ENCODE results near the gene CPEB1.
A peak's percentile ranks its signal among the peaks of the same experiment; 100 is the strongest.

Gene CPEB1

DNA sequence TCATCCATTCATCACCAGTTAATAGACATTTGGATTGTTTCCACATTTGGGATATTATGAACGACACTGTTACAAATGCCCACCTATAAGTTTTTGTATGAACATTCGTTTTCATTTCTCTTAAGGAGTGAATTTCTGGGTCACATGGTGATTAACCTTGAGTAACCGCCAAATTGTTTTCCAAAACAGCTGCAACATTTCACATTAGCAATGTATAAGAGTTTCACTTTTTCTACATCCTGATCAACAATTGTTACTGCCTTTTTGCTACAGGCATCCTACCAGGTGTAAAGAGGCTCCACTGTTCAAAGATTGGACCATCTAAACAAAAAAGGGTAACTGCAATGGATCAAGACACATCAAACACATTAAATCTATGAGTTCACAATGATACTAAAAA lies 52.0 kb downstream of the CPEB1 start:
- no peak for DNase-seq (ENCODE audit: low read depth)

DNA sequence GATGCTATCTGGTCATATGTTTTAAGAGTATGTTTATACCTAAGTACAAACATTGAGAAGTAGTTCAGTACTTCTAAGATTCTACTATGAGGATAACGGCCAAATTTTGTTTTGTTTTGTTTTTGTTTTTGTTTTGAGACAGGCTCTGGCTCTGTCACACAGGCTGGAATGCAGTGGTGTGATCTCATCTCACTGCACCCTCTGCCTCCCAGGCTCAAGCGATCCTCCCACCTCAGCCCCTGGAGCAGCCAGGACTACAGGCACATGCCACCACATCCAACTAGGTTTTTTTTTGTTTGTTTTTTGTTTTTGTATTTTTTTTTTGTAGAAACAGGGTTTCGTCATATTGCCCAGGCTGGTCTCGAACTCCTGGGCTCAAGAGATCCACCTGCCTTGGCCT lies 59.4 kb downstream of the CPEB1 start:
- no peak for DNase-seq (ENCODE audit: low read depth)

DNA sequence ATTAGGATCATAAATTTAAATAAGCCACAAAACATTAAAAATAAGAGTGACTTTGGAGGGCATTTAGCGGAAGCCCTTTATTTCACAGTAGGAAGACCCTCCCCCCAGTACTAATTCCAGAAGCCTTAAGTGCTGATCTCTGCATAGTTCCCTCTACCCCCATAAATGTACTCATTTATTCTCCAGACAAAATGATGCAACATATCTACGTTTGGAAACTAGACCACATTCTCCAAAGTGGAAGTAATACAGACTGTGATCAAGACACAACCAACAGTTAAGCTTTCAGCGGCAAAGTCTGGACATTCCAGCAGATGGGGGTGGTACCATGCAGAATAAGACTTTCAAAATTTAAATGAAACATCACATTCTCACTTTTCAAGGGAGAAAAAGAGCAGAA lies 62.1 kb downstream of the CPEB1 start:
- DNase-seq (ENCODE audit: low read depth), result peak; percentile 23

DNA sequence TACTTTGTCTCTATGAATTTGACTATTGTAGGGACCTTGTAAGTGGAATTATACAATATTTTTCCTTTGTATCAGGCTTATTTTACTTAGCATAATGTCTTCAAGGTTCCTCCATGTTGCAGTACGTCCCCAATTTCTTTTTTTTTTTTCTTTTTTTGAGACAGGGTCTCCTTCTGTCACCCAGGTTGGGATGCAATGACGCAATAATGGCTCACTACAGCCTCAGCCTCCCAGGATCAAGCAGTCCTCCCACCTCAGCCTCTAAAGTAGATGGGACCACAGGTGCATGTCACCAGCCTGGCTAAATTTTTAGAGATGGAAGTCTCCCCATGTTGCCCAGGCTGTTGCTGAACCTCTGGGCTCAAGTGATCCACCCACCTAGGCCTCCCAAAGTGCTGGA lies 66.5 kb downstream of the CPEB1 start:
- no peak for DNase-seq (ENCODE audit: low read depth)

DNA sequence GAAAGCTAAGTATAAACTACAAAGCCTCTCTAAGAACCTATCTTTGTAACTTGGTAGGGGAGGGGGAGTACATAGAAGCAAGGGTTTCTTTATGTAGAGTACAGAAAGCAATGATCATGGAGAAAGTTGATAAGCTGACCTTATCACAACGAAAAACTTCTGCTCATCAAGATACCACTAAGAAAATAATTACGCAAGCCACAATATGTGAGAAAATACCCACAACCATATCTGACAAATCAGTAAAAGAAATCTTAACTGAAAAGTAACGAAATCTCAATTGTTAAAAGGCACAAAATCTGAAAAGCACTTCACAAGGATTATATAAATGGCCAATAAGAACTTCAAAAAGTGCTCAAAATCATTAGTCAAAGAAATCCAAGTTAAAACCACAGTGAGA lies 71.8 kb downstream of the CPEB1 start:
- DNase-seq (ENCODE audit: low read depth), result no peak

DNA sequence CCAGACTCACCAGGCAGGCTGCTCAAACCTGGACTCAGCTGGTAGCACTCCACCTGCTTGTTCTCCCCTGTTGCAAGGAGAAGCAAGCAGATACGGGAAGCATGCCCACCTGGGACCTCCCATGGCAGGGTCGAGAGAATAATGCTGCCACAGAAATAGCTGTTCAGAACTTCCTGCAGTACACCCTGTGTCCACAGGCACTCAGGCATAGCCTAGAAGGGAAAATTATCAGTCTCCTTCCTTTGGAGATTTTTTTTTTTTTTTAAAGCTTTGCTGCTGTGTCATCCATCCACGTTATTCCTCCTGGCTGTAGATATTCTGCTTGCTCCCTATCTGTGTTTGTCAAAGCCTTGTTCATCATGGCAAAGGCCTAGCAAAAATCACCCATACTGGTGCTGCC lies 74.2 kb downstream of the CPEB1 start:
- DNase-seq (ENCODE audit: low read depth), result no peak

DNA sequence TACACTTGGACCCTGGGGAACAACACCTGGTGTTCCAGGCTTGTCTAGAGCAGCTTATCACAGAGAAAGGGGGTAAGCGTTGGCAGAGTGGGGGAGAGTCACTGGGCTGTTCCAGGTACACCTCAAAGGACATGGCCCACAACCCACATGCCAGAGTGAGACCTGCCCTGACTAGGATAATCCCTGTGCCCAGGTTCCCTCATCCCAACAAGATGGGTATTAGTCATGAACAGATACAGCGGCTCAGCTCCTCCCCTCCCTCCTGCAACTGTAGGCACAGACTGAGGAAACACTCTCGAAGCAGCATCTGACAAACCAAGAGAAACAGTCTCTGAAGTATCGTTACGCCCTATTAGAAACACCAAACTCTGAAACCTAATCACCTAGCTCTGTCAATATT lies 74.9 kb downstream of the CPEB1 start:
- no peak for DNase-seq (ENCODE audit: low read depth)

DNA sequence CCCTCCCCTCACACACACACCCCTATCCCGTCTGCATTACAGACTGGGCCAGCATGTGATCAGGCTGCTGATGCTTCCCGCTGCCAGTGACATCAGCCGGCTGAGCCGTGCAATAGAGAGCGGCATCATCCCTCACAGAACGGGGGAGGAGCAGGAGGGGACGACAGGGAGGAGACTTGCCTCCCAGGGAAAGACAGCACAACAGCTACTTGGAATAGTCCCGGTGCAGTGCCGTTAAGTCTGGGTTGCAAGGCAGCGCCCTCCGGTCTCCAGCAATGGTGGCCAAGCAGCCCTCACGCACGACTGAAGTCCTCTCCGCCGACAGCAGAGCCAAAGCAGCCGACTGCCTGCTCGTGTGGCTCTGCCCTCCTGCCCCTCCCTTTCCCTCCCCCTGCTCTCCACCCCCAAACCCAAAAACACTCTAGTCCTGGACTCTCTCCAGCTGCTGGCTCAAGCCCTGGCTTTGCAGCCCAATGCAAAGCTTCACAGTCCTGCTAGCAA lies 75.4 kb downstream of the CPEB1 start:
- peak; percentile 59 for DNase-seq (ENCODE audit: low read depth)

DNA sequence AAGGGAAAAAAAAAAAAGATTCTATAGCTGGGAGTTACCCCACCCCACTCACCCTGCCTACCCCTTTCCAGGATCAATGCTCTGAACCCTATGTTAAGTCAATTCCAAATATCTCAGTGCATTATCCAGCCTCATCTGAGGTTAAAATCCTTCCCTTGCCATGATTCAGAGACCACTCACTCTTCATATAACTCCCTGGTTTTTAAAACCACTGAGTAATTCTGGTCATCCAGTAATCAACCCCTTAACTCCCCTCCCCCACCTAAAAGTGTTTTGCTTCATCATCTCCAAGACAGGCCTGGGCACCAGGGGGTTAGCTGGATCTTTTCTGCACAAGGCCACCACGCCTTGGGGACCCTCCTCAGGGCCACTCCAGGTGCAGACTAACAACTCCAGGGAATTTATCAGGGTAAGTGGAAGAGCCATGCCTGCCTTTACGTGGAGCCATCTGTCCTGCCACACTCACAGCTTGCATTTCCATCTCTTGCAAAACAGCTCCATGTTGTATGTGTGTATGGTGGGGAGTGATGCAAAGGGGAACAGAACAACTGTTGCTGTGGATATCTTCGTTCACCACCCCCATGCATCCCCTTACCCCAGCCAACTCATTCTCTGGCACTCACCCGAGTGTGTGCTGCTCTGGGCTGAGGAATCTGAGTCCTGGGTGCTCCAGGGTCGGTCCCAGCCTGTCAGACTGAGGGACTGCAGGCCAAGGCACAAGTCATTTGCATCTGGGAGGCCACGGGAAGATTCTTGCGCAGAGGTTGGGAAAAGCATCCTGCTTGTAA lies 76.2 kb downstream of the CPEB1 start:
- DNase-seq (ENCODE audit: low read depth), result peak; percentile 74

DNA sequence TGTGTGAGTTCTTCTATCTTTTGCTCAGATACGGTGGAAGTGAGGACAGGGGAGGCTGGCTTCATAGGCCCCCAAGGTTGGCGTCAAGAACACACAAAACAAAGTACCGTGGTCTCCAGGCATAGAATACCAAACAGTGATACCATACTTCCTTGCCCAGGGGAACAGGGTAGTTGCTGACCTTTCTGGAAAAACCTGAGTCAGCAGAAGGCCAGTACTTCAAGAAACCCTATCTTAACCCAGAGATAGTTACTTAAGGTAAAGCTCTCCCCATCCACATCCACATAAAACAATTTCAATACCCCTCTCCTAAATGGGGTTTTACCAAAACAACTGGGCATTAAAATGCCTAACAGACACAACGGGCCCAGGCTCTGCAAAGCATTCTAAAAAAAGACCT lies 77.3 kb downstream of the CPEB1 start:
- no peak for DNase-seq (ENCODE audit: low read depth)

DNA sequence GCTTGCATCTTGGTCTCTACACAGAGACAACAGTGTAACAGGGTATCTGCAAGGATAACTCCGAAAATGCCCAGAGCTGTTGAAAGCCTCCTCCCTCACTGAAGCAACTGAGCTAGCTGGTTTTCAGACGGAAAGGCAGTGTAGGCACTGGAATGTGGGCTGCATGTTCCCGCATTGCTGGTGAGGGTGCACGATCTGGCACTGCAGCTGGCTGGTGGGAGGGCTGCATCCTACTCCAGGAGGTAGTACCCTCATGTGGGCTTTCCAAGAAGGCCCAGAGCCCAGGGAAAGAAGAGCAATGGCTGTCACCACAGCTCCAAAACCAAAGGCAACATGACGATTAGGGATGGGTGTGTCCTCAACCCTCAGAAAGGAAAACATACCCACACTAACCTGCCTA lies 78.2 kb downstream of the CPEB1 start:
- DNase-seq (ENCODE audit: low read depth), result no peak

DNA sequence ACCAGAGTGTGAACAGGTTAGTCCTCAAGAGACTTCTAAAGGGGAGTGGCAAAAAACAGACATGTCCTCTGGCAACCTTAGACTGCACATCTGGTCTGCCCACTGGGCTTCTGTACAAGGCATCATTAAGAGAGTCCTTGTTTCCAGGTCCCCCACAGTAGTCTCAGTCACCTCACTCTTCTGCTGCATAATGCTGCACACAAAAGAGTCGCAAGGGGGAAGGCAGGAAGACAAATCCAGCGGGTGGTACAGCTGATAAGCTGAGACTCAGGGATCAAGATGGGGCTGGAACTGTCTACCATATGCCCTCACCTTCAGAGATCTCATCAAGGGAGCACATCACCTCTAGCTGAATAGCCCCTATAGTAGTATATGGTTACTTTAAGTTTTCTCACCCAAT lies 79.5 kb downstream of the CPEB1 start:
- DNase-seq (ENCODE audit: low read depth), result no peak

DNA sequence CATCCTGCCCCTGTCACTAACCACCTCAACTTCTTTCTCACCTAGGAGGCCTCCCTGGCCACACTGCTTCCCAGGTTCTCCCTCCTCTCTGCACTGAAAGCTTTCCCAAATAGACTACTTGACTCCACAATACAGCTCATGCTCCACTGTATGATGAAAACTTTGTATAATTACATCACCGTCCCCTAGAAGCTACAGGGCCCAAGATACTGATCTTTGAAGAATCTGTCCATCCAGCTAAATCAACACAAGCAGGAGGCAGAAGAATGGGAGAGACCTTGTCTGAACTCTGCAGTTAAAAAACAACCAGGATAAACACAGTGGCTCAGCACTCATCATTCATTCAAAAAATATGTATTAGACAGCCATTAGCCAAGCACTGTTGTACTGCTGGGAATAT lies 80.5 kb downstream of the CPEB1 start:
- no peak for DNase-seq (ENCODE audit: low read depth)

DNA sequence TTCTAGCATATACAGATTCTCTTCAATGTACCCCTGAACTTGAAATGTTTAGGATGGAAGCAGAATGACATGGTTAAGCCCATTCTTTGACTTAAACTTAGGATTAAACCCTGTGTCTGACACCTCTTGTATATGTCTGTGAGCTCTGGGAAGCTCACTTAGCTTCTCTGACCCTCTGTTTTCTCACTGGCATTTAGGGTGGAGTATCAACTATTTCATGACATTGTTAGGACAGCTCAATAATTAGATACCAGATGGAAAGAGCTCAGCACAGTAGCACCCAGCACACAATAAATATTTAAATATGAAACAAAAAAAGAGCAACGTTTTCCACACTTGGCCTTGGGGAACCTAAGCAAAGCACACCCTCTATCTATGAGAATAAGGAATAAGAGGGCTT lies 88.7 kb downstream of the CPEB1 start:
- no peak for DNase-seq (ENCODE audit: low read depth)

DNA sequence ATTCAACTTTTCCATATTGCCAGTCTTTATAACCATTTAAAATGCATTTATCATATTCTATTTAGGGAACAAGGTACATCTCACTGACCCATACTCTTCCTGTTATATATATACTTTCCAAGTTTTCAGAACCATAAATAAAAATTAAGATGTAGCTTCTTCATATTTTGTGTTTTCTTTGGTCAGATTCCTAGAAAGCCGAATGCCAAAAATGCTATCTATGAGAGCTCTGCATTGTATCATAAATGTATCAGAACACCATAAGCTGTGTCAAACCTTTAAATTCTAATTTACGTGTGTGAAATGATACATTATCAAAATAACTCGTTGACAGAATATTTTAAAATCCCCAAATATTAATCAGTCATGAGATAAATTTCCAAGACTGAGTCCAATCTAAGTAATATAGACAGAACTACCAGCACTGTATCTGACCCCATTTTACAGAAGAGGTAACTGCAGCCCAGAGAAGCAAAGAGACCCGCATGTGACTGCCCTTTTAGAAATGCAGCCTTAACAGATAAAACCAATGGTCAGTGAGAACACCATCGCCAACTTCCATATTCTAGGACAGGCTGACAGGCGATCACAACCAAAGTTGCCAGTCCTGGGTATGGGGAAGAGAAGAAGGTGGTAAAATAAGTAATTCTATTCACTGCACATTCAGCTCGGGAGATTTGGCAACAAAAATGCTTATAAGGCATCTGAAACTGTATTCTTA lies 90.7 kb downstream of the CPEB1 start:
- no peak for DNase-seq (ENCODE audit: low read depth)

DNA sequence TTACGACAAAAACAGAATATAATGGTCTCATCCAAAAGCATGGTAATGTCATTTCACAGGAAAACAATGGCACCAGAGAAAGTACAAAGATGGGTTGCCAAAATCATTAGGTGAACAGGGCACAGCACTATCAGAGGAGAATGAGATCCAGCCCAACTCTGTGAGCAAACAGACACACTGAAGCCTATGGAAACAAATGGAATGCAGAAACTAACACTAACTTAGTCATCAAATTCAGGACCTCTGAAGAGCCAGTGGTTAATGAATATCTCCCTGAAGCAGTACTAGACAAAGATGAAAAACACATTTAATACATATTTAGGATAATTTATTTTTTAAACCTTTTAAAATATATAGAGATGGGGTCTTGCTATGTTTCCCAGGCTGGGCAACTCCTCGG lies 92.3 kb downstream of the CPEB1 start:
- no peak for DNase-seq (ENCODE audit: low read depth)

DNA sequence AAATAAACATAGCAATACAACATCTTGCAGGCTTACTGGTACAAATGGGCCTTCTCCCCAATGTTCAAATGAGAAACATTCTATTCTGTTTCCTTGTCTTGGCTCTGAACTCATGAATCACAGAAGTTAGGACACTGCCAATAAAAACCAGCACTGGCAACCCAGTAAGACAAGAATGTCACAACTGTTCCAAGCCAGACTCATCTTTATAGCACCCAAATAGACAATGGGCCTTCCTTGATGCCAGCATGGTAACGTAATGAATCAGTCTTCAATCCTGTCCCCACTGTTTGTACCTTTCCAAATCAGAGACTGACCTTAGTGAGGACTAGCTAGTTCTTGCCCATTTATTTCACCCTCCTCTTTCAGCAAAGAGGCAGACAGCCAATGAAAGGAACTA lies 92.8 kb downstream of the CPEB1 start:
- DNase-seq (ENCODE audit: low read depth), result no peak

DNA sequence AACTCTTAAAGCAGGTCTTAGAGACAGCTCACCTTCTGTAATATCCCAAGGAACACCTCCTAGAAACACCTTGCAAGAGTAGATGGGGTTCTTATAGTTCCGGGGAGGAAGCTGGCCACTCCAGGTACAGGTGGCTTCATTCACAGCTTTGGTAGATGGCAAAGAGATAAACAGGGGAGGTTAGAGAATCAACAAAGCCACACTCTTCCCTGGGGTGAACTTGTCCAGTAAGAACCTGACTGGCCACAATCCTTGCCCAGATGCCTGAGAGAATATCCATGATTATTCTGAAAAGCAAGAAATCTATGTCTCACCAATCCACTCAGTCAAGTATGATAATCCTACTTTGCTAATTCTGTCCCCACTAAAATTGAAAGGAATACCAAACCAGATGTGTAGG lies 93.3 kb downstream of the CPEB1 start:
- DNase-seq (ENCODE audit: low read depth), result no peak

DNA sequence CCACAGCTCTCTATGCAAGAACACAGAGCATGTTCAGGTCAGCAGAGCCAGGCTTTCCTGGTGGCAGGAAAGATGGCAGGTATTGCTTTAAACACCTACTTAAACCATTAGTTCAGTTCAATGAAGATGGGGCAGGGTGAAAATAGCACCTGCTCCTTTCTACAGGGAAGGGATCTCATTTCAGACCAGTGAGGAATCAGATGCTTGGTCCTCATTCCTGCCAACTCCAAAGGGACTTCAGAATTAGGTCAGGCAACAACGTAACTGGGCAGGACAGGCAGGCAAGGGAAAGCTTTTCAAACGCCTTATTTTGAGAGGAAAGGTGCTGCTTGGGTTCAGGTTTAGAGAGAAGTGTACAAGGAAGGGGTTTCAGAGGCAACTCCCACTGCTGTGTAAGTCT lies 94.3 kb downstream of the CPEB1 start:
- DNase-seq (ENCODE audit: low read depth), result no peak

DNA sequence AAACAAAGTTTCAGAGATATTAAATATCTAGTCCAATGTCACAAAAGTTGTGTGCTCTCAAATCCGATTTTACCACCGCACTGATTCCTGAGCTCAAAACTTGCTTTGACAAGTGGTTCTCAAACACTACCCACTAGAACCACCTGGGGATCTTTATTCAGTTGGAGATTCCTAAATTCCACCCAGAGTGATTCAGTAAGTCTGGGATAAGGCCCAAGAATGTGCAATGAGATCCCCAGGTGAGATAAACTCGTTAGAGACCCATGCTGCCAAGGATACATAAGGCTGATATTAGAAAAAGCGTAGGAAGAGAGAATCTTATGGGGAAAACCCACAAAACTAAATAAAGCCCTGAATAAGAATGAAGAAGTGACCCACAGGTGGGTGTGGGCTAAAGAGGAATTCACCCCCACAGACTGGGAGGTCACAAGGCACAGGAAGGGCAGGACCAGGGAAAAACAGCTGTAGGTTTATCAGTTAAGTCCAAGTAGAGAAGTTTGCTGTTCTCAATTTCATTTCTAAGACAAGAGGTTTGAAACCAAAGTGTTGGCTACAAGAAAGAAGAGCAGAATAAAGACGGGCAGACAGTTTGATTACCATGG lies 95.4 kb downstream of the CPEB1 start:
- no peak for DNase-seq (ENCODE audit: low read depth)

DNA sequence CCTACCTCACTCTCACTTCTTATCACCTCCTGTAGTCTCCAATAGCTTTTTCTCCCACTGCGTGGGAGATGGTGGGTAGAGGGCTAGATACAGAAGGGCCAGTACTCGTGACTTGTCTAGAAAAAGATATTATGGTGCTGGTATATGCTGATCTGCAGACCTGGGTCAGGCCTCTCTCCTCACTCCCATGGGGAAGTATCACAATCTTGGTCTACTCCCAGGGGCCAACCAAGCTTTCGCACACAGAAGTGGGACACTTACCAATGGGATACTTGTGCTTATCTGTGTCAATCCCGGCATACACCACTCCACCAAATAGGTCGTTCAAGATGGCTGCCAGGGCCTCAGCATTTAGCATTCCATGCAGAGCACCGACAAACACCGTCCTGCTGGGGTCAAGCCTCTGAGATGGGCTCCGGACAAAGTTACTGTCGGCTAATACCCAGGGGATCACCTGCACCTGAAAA lies 97.9 kb downstream of the CPEB1 start:
- DNase-seq (ENCODE audit: low read depth), result no peak

DNA sequence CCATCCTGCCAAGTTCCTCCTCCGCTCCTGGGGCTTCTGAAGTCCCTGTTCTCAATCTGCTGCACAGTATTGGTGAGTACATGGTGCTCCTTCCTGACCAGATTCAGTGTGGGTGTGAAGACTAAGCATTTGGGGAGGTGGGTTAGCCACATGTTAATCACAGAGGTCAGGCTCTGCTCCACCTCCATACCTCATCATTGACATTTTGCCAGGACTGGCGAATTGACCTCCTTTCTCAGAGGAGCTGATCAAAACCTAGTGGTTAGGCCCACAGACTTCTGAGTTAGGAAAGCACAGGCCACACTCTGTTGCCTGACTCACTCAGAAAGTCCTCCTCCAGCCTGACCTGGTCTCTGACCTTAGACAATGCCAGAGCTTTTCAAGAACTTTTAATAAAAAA lies 98.5 kb downstream of the CPEB1 start:
- DNase-seq (ENCODE audit: low read depth), result no peak

DNA sequence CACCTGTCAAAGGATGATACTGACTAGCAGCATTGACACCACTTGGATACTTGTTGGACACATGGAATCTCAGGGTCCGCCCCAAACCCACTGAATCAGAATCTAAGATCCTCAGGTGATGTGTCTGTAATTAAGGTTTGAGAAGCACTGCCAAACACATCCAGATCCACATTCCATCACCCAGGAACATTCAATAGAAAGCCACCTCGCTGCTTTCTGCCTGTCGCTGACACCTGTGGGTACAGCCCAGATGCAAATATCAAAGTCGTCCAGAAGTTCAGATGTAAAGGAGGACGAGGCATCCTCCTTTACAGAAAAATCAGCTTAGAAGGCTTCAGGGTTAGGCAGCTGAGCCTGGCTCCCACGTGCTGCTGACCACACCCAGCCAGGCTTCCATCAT lies 101.7 kb downstream of the CPEB1 start:
- DNase-seq (ENCODE audit: low read depth), result no peak
